ENCODE results near the gene MZF1. TPM values are rescaled to one million over a fixed set of nuclear protein-coding genes. Genes with fewer than 3 reads are reported as not detected.
"Not testable (repeated sequence)": the region's sequence is repeated elsewhere in the genome, so short reads cannot be mapped to it uniquely, and the experiment has no call there.

MZF1 gene
- total RNA-seq = 25.3 and 30.9 TPM in 2 replicates
- long read RNA-seq, partial matches to known transcripts = 1 of 2 reads
- long read RNA-seq, other reads (novel, unspliced or antisense) = 1 of 2 reads

DNA sequence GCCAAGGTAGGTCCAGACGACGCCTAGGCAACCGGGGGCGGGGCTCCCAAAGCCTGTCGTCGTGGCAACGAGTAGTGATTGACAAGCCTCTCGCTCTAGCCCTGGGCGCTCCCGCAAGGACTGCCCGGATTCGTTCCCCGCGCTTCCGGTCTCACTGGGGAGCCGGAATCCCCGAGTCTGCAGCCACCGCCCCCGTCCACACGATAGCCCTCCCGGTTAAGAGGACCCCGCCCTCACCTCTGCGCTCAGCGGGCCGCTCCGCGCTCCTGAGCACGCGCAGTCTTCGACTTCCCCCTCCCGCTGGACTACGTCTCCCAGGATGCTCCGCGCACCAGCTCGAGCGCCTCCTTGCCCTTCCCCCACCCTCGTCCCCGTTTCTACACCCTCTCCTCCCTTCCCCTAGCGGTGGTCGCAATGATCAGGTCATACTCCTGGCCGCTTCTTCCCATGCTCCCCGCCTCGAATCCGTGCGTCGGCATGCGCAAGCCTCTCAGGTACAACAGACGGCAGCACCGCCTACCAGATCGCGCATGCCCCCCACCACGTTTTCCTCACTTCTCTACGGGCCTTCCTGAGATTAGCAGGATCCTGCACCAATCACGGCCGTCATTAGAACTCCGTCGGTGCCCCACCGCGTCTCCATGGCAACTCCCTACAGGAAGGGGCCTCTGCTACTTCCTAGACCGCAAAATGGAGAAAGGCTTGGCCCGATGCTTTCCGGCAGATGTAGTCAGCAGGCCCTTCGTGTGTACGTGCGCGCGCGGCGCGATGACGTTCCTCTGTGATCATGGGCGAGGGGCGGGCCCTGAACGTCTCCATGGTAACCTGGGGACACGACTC is at the start of gene MZF1:
TSS of gene MZF1 (minus strand) at position 518 of the 840 bp plus-strand sequence. CDS start 1,946 bp downstream, outside the sequence.
- no peaks in the 10 kb centered on the region for H3K27me3 Mint-ChIP-seq (ENCODE audit: unreplicated experiment)
- TF ChIP-seq, protein P1, sequence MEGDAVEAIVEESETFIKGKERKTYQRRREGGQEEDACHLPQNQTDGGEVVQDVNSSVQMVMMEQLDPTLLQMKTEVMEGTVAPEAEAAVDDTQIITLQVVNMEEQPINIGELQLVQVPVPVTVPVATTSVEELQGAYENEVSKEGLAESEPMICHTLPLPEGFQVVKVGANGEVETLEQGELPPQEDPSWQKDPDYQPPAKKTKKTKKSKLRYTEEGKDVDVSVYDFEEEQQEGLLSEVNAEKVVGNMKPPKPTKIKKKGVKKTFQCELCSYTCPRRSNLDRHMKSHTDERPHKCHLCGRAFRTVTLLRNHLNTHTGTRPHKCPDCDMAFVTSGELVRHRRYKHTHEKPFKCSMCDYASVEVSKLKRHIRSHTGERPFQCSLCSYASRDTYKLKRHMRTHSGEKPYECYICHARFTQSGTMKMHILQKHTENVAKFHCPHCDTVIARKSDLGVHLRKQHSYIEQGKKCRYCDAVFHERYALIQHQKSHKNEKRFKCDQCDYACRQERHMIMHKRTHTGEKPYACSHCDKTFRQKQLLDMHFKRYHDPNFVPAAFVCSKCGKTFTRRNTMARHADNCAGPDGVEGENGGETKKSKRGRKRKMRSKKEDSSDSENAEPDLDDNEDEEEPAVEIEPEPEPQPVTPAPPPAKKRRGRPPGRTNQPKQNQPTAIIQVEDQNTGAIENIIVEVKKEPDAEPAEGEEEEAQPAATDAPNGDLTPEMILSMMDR (IDR thresholded peaks at IDR 0.05) = peak; percentile 29
- H3K9me3 Mint-ChIP-seq (ENCODE audit: unreplicated experiment) = no peaks in the 10 kb centered on the region
- DNase-seq (ENCODE audit: extremely low spot score, unreplicated experiment) = peak; percentile 100
- no peaks in the 10 kb centered on the region for H3K36me3 Mint-ChIP-seq (ENCODE audit: unreplicated experiment)
- peak within 1 kb of the TSS; percentile 99 for H3K4me3 Mint-ChIP-seq (ENCODE audit: unreplicated experiment)
- peaks cover 28% of the 10 kb centered on the region for H3K4me1 Mint-ChIP-seq (ENCODE audit: unreplicated experiment)
- peak within 1 kb of the TSS; percentile 99 for H3K27ac Mint-ChIP-seq (ENCODE audit: unreplicated experiment)

DNA sequence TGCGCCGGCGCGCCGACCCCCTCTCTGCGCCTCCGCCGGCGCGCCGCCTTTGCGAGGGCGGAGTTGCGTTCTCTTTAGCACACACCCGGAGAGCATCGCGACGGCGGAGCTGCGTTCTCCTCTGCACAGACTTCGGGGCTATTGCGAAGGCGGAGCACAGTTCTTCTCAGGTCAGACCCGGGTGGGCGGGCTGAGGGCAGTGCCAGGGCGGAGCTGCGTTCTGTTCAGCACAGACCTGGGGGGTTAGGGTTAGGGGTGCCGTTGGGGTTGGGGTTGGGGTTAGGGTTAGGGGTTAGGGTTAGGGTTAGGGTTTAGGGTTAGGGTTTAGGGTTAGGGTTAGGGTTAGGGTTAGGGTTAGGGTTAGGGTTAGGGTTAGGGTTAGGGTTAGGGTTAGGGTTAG is 34.1 kb upstream of the MZF1 start:
- not testable (repeated sequence) for H3K9me3 Mint-ChIP-seq (ENCODE audit: unreplicated experiment); H3K36me3 Mint-ChIP-seq (ENCODE audit: unreplicated experiment); H3K4me1 Mint-ChIP-seq (ENCODE audit: unreplicated experiment); H3K27ac Mint-ChIP-seq (ENCODE audit: unreplicated experiment); DNase-seq (ENCODE audit: extremely low spot score, unreplicated experiment); H3K27me3 Mint-ChIP-seq (ENCODE audit: unreplicated experiment); H3K4me3 Mint-ChIP-seq (ENCODE audit: unreplicated experiment)

DNA sequence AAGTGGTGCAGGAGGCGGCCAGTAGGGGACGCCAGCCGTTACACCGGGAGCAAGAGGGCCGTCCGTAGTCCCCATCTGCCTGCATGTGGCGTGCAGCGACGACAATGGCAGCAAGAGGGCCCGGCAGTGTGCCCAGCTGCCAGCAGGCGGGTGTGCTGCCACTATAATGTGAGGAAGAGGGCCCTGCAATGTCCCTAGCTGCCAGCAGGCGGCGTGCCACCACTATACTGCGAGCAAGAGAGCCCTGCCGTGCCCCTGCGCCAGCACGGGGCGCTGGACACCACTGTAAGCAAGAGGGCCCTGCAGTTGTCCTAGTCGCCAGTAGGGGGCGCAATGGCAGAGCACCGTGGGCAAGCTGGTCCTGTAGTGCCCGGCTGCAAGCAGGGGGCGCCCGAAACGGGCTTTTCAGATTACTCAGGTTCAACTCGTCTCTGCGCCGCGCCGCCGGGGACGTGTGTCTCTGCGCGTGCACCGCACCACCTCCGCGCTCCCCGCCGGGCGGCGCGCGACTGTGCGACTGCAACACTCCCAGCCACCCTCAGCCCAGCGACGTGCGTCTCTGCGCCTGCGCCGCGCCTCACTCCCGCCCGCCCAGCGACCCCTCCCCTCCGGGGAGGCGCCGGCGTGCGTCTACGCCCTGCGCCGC is 33.2 kb upstream of the MZF1 start:
- H3K4me1 Mint-ChIP-seq (ENCODE audit: unreplicated experiment); H3K27ac Mint-ChIP-seq (ENCODE audit: unreplicated experiment); DNase-seq (ENCODE audit: extremely low spot score, unreplicated experiment); H3K36me3 Mint-ChIP-seq (ENCODE audit: unreplicated experiment); H3K4me3 Mint-ChIP-seq (ENCODE audit: unreplicated experiment); H3K27me3 Mint-ChIP-seq (ENCODE audit: unreplicated experiment); H3K9me3 Mint-ChIP-seq (ENCODE audit: unreplicated experiment): not testable (repeated sequence)

DNA sequence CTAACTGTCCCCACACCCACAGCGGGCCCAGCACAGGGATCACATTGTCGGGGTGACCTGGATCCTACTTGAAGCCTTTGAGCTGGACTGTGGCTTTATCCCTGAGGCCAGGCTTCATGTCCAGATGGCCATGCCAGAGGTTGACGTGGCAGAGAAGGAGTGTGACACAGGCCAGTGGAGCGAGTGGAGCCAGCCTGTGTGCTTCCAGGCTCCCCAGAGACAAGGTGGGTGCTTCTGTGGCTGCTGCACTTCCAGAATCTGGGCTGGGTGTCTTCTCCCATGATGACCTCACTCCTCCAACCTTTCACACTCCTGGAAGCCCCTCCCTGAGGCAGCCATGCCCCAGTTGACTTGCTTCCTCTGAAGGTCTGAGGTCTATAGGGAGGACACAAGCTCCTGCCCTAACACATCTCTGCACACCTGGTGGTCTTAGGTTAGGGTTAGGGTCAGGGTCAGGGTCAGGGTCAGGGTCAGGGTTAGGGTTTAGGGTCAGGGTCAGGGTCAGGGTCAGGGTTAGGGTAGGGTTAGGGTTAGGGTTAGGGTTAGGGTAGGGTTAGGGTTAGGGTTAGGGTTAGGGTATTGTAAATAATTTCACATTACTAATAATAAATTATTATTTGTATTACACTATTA is 13.1 kb upstream of the MZF1 start:
- peaks cover 13% of the 10 kb centered on the region for H3K36me3 Mint-ChIP-seq (ENCODE audit: unreplicated experiment)
- no peak overlapping the region for H3K27ac Mint-ChIP-seq (ENCODE audit: unreplicated experiment)
- H3K4me1 Mint-ChIP-seq (ENCODE audit: unreplicated experiment) = peaks cover 2% of the 10 kb centered on the region
- DNase-seq (ENCODE audit: extremely low spot score, unreplicated experiment) = no peak
- no peaks in the 10 kb centered on the region for H3K27me3 Mint-ChIP-seq (ENCODE audit: unreplicated experiment)
- no peak overlapping the region for H3K4me3 Mint-ChIP-seq (ENCODE audit: unreplicated experiment)
- no peaks in the 10 kb centered on the region for H3K9me3 Mint-ChIP-seq (ENCODE audit: unreplicated experiment)
- TF ChIP-seq, protein P1 (IDR thresholded peaks at IDR 0.05) = no peak

DNA sequence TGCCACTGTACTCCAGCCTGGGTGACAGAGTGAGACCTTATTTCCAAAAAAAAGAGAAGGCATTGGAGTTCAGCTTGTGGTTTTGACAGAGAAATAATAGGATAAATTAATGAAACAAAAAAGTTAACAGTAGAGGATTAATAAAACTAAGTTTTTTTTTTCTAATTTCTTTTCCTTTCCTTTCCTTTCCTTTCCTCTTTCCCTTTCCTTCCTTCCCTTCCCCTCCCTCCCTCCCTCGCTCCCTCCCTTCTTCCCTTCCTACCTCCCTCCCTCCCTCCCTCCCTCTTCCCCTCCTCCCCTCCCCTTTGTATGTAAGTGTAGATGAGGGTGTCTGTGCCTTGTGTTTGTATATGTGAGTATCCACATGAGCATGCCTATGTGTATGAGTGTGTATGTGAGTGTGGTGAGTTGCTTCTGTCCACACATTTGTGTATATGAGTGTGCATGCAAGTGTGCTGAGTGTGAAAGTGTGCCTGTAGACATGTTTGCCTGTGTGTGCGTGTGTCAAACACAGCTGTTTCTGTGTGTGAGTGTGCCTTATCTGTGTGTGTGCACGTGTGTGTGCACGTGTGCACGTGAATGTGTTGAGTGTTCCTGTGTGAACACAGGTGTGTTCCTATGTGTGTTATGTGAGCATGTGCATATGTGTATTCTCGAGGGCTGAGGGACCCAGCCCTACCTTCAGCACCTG is 12.5 kb upstream of the MZF1 start:
- Mint-ChIP-seq H3K36me3 (ENCODE audit: unreplicated experiment) (peaks cover 14% of the 10 kb centered on the region), H3K27ac (ENCODE audit: unreplicated experiment) (no peak overlapping the region), H3K4me3 (ENCODE audit: unreplicated experiment) (no peak overlapping the region), H3K4me1 (ENCODE audit: unreplicated experiment) (peaks cover 5% of the 10 kb centered on the region), H3K9me3 (ENCODE audit: unreplicated experiment) (no peaks in the 10 kb centered on the region), H3K27me3 (ENCODE audit: unreplicated experiment) (no peaks in the 10 kb centered on the region)
- no peak for DNase-seq (ENCODE audit: extremely low spot score, unreplicated experiment)
- TF ChIP-seq, protein P1 (IDR thresholded peaks at IDR 0.05) = no peak
